Activated CD4-positive, alpha-beta memory T cell treated with anti-CD3 and anti-CD28 coated beads for 36 hours (primary cell): ENCODE results near the gene SLC5A10. TPM values are rescaled to one million over a fixed set of nuclear protein-coding genes. Genes with fewer than 3 reads are reported as not detected.

ENCODE experiments used
- CTCF ChIA-PET: fragments of 350-600 bp; sonication (Branson Sonifier 250); formaldehyde crosslinking; loops from one replicate; lab custom pipeline; 2021; ENCODE audit warnings: antibody characterized with exemption, inconsistent platforms; lab: Charles Lee
- POLR2A ChIA-PET: fragments of 350-600 bp; sonication (Branson Sonifier 250); formaldehyde crosslinking; loops from one replicate; lab custom pipeline; 2021; ENCODE audit warnings: antibody characterized with exemption; lab: Charles Lee
- DNase-seq: peaks from one replicate; pipeline ENCODE4 v3.0.0-alpha.2; 2020
- H3K27ac Mint-ChIP-seq: one replicate; pipeline ENCODE4 v1.8.0; 2021; ENCODE audit warnings: mixed read lengths
- H3K27me3 Mint-ChIP-seq: one replicate; pipeline ENCODE4 v1.8.0; 2021; ENCODE audit warnings: mixed read lengths
- H3K36me3 Mint-ChIP-seq: one replicate; pipeline ENCODE4 v1.8.0; 2021; ENCODE audit warnings: mixed read lengths
- H3K4me1 Mint-ChIP-seq: one replicate; pipeline ENCODE4 v1.8.0; 2021; ENCODE audit warnings: low read depth, mixed read lengths
- H3K4me3 Mint-ChIP-seq: one replicate; pipeline ENCODE4 v1.8.0; 2021; ENCODE audit warnings: mild to moderate bottlenecking, mixed read lengths
- H3K9me3 Mint-ChIP-seq: one replicate; pipeline ENCODE4 v1.8.0; 2021; ENCODE audit warnings: mixed read lengths
- intact Hi-C: fragments of 100-400 bp; cut with micrococcal nuclease; formaldehyde crosslinking; loops from one replicate; pipeline ENCODE4 v1.15.1; 2023
- total RNA-seq, 2 experiments: library from RNA; stranded (reverse); gene quantifications; one replicate each; pipeline ENCODE4 v1.2.3, GENCODE V29; 2021

SLC5A10 gene
- total RNA-seq, 2 experiments from 2014 or later: not detected

DNA sequence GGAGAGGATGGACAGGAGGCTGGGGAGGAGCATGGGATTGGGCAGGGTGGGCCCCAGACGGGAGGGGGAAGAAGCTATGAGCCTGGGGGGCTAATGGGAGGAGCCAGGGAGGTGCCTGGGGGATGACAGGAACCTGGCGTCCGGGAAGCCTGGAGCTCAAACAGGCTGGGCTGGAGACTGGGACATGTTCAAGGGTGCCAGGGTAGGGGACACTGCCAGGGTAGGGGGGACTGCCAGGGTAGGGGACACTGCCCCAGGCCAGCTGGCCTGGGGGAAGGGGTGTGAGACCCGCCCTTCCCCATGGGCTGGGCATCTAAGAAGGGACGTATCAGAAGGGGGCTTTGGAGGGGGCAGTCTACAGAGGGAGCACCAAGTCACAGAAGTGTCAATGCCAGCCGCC is 59.6 kb downstream of the SLC5A10 start:
- H3K9me3 Mint-ChIP-seq: no peaks in the 10 kb centered on the region
- DNase-seq: no peak
- intact Hi-C loops: no loop called here
- ChIA-PET CTCF (no interaction called here), POLR2A (no interaction called here)
- no peak overlapping the region for H3K4me3 Mint-ChIP-seq
- H3K36me3 Mint-ChIP-seq: no peaks in the 10 kb centered on the region
- no peaks in the 10 kb centered on the region for H3K4me1 Mint-ChIP-seq
- no peak overlapping the region for H3K27ac Mint-ChIP-seq
- no peaks in the 10 kb centered on the region for H3K27me3 Mint-ChIP-seq

DNA sequence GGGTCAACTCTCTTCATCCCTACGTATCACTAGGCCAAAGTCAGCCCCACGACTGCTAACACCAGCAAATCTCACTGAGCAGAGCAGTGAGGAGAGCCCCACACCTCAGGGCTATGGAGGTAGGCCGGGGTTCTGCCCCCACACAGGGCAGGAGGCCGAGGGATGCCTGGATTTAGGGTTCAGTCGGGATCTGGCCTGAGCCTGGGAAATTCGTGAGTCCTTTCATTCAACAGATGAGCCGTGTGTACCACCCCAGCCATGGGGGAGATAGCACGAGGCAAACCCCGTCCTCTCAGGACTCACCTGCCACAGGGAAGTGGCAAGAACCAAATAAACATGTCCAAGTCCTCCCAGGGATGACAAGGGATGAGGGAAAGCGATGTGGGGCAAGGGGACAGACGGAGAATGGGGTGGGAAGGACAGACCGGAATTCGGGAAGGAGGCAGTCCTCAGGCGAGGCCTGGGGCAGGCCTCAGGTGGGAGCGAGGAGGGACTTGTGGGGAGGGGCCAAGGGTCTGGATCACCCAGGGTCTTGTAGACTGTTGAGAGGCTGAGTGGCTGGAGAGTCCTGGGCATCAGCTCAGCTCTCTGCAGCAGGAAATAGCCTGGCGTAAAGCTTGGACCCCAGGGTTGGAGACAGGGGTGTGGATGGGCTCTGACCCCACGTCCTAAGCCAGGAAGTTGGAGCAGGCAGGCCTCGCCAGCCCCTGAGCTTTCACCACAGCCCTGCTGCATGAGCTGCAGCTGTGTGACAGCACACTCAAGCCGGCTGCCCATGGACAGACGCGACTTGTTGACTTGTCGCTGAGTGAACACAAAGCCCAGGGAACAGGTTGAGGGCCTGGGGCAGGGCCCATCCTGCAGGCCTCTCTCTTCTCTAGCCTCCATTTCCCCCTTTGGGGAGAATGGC is 60.5 kb downstream of the SLC5A10 start:
- H3K27me3 Mint-ChIP-seq: peaks cover 2% of the 10 kb centered on the region

DNA sequence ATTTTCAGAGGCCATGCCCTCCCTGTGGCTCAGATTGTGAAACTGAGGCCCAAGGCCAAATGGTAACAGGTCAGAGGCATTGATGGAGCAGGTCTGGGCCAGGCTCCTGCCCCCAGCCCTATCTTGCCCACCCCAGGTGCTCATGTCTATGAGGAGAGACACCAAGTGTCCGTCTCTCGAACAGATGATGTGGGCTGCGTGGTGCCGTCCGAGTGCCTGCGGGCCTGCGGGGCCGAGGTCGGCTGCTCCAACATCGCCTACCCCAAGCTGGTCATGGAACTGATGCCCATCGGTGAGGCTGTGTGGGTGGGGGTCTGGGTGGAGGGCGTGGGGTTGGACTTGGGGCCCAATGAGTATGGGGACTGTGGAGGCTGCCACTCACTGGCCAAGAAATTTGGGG is 61.3 kb downstream of the SLC5A10 start:
- H3K4me1 Mint-ChIP-seq: no peaks in the 10 kb centered on the region
- CTCF ChIA-PET: no interaction called here
- H3K27me3 Mint-ChIP-seq: peaks cover 2% of the 10 kb centered on the region
- DNase-seq: no peak
- H3K4me3 Mint-ChIP-seq: no peak overlapping the region
- H3K27ac Mint-ChIP-seq: no peak overlapping the region
- intact Hi-C loops: no loop called here
- POLR2A ChIA-PET: no interaction called here
- H3K9me3 Mint-ChIP-seq: no peaks in the 10 kb centered on the region
- no peaks in the 10 kb centered on the region for H3K36me3 Mint-ChIP-seq

More for the DNA sequence above, 60.5 kb downstream of the SLC5A10 start:
- H3K27ac Mint-ChIP-seq: no peak overlapping the region
- no peak for DNase-seq
- no peaks in the 10 kb centered on the region for H3K9me3 Mint-ChIP-seq
- H3K4me1 Mint-ChIP-seq: no peaks in the 10 kb centered on the region
- intact Hi-C loops: no loop called here
- H3K4me3 Mint-ChIP-seq: no peak overlapping the region
- H3K36me3 Mint-ChIP-seq: no peaks in the 10 kb centered on the region
- ChIA-PET CTCF (no interaction called here), POLR2A (no interaction called here)

DNA sequence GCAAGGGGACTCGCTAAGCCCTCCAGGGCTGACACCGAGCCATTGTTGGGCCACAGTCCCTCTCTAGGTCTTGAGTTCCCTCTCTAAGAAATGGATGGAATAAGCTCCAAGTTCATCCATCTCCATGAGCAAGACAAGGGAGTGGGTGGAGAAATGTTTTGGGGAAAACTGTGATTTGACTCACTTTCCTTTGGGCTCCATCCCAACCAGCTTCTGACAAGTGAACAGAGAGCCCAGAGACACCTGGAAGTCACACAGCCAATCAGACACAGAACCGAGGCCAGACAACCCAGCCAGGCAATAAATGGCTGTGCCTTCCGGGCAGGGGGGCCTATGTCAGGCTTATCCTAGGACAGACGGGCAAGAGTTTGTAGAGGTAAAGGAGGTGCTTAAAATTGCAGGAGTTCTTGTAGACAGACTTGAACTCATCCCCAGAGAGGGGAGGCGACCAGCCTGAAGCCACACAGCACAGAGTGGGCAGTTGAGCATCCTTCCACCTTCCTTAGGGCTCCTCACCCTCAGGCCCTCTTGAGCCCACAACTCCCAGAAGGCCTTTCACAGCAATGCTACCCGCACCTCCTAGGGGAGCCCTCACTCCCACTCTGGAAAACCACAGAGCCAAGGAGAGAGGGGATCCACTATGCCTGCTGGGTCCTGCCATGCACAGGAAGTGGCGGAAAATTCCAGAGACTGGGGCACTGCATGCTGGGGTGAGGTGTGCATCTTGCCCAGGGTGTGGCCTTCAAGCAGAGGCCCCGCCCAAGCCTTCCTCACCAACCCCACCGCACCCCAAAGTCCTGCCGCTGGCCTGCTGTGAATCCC is 62.1 kb downstream of the SLC5A10 start:
- H3K27me3 Mint-ChIP-seq: peaks cover 2% of the 10 kb centered on the region
- DNase-seq: no peak
- POLR2A ChIA-PET: no interaction called here
- no peak overlapping the region for H3K4me3 Mint-ChIP-seq
- CTCF ChIA-PET: no interaction called here
- H3K9me3 Mint-ChIP-seq: no peaks in the 10 kb centered on the region
- H3K4me1 Mint-ChIP-seq: no peaks in the 10 kb centered on the region
- H3K36me3 Mint-ChIP-seq: no peaks in the 10 kb centered on the region
- intact Hi-C loops: no loop called here
- H3K27ac Mint-ChIP-seq: no peak overlapping the region

DNA sequence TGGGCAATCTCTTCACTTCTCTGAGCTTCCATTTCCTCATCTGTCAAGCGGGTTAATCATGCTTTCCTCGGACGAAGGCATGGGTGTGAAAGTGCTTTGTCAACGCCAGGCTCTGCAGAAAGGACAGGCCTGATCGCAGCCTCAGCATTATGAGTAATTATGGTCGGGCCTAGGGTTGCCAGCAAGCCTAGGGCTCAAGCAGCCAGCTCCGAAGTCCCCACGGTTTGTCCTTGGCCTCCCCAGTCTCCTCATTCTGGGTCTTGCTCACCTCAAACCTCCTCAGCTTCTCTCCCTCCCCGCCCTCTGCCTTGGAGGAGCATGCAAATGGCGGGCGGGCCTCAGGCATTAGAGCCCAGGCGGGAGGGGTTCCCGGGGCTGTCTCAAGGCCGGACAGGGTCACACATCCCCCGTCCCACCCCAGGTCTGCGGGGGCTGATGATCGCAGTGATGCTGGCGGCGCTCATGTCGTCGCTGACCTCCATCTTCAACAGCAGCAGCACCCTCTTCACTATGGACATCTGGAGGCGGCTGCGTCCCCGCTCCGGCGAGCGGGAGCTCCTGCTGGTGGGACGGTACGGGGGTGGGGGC is 62.8 kb downstream of the SLC5A10 start:
- H3K27ac Mint-ChIP-seq: no peak overlapping the region
- H3K36me3 Mint-ChIP-seq: no peaks in the 10 kb centered on the region
- H3K9me3 Mint-ChIP-seq: no peaks in the 10 kb centered on the region
- no peaks in the 10 kb centered on the region for H3K4me1 Mint-ChIP-seq
- no peak for DNase-seq
- POLR2A ChIA-PET: interaction anchor here (1.0 kb wide), 1 partner anchor 40 kb away, joined by 3 read pairs; no protein-coding TSS in a partner anchor
- H3K27me3 Mint-ChIP-seq: peaks cover 2% of the 10 kb centered on the region
- intact Hi-C loops: no loop called here
- CTCF ChIA-PET: no interaction called here
- H3K4me3 Mint-ChIP-seq: no peak overlapping the region

DNA sequence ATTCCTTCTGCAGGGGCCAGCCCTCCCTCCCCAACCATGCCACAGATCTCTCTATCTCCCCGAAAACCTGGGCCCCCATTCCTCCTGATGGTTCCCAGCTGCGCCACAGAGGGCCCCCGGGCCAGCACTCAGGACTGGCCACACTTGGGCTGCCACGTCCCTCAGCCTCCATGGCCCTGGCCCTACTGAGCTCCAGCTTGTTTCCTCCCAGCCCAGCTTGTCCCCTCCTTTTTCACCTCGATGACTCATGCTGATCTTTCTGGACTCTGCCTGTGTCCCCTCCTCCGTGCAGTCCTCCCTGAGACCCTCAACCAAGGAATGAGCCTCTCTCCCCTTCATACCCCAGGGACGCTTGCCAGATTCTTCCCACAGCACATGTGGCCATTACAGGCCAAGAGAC is 63.5 kb downstream of the SLC5A10 start:
- no peaks in the 10 kb centered on the region for H3K36me3 Mint-ChIP-seq
- POLR2A ChIA-PET: interaction anchor here (1.0 kb wide), 1 partner anchor 41 kb away, joined by 3 read pairs; no protein-coding TSS in a partner anchor

DNA sequence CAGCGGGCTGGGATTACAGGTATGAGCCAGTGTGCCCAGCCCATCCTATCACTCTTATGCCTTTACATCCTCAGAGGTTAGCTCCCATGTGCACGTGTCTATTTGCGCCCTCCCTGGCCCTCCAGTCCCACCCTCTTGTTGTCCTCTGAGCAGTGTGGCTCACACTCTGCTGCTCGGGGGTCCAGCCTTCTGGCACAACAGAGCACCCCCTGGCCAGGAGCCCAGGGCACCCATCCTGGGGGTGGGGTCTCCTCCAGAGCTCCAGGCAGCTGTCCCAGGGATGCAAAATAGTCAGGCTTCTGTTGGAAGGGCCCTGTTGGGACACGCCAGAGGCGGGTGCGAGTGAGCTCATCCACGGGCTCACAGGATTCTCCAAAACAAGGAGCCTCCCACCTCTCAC is 64.3 kb downstream of the SLC5A10 start:
- POLR2A ChIA-PET: no interaction called here
- Mint-ChIP-seq H3K9me3 (no peaks in the 10 kb centered on the region), H3K4me3 (no peak overlapping the region), H3K27ac (no peak overlapping the region), H3K36me3 (peaks cover 3% of the 10 kb centered on the region), H3K4me1 (no peaks in the 10 kb centered on the region), H3K27me3 (peaks cover 2% of the 10 kb centered on the region)
- intact Hi-C loops: no loop called here
- DNase-seq: no peak
- CTCF ChIA-PET: no interaction called here

More for the DNA sequence above, 63.5 kb downstream of the SLC5A10 start:
- H3K9me3 Mint-ChIP-seq: no peaks in the 10 kb centered on the region
- CTCF ChIA-PET: no interaction called here
- no peak overlapping the region for H3K4me3 Mint-ChIP-seq
- no peak overlapping the region for H3K27ac Mint-ChIP-seq
- no peaks in the 10 kb centered on the region for H3K4me1 Mint-ChIP-seq
- H3K27me3 Mint-ChIP-seq: peaks cover 2% of the 10 kb centered on the region
- DNase-seq: no peak
- intact Hi-C loops: no loop called here

DNA sequence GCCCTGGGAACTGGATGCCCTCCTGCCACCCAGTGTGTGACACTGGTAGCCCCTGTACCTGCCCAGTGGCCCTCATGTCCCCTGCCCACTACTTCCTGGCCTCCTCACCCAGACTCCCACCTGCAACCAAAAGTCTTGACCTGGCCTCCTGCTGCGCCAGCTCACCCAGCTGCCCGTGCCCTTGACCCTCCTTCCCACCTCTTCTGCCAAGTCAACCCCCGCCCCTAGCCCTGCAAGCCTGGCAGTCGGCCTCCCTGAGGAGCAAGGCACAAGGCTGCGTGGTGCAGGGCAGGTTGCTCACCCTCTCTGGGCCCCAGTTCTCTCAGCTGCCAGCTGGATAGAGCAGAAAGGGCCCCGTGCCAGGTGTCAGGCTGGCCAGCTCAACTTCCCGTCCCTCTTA is 64.9 kb downstream of the SLC5A10 start:
- H3K36me3 Mint-ChIP-seq: peaks cover 4% of the 10 kb centered on the region

DNA sequence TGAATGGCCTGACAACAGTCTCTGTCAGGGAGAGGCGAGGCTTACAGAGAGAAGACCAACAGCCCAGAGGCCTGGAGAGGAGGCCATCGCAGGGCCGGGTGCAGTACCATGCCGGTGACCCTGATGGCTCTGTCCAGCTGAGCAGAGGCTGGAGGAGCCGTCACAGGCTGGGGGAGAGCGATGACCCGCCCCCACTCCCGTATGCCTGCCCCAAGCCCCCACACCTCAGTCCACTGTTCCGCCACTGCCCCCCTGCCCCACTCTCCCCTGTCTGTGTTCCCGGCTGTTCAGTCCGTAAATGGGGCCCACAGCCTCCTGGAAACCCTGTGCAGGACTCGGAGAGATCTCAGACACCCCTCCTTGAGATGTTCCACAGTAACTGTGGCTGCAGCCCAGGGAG is 65.4 kb downstream of the SLC5A10 start:
- H3K27ac Mint-ChIP-seq: no peak overlapping the region
- intact Hi-C loops: no loop called here
- ChIA-PET CTCF (no interaction called here), POLR2A (no interaction called here)
- DNase-seq: no peak
- no peaks in the 10 kb centered on the region for H3K4me1 Mint-ChIP-seq
- no peaks in the 10 kb centered on the region for H3K9me3 Mint-ChIP-seq
- no peak overlapping the region for H3K4me3 Mint-ChIP-seq
- peaks cover 2% of the 10 kb centered on the region for H3K27me3 Mint-ChIP-seq
- H3K36me3 Mint-ChIP-seq: peaks cover 4% of the 10 kb centered on the region

More for the DNA sequence above, 64.9 kb downstream of the SLC5A10 start:
- ChIA-PET CTCF (no interaction called here), POLR2A (no interaction called here)
- Mint-ChIP-seq H3K4me3 (no peak overlapping the region), H3K27me3 (peaks cover 2% of the 10 kb centered on the region), H3K4me1 (no peaks in the 10 kb centered on the region), H3K27ac (no peak overlapping the region), H3K9me3 (no peaks in the 10 kb centered on the region)
- intact Hi-C loops: no loop called here
- no peak for DNase-seq

DNA sequence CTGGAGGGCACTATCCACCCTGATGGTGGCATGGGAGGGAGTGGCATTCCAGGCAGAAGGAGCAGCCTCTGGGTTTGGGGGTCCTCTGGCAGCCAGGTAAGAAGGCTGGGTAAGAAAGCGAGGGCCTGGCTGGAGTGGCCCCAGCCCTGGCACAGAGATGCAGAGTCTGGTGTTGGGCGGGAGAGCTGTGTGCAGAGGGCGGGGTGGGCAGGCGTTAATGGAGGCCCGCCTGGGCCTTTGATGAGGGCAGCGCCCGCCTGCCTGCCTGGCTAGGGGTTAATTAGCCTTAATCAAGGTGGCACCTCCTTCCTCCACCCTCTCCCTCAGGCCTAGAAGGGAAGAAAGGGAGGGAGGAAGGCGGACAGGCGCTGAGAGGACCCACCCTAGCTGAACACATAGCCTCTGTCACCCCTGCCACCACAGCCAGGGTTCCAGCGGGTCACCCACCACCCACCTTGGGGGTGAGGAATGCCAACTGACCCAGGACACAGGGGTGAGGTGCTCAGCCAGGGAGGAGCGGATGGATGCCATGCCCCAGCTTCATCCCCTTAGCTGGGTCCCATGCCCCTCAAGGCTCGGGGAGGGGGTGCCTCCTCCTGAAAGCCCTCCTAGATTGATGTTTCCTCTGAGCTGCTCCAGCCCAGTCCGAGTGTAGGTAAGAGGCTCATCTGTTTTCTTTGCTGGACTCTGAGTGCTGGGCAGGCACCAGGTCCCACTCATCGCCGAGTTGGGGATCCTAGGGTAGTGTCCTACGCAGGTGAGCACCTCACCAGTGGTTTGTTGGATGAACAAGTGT is 66.0 kb downstream of the SLC5A10 start:
- Mint-ChIP-seq H3K4me3 (no peak overlapping the region), H3K27ac (no peak overlapping the region), H3K36me3 (peaks cover 6% of the 10 kb centered on the region), H3K4me1 (no peaks in the 10 kb centered on the region), H3K27me3 (peaks cover 2% of the 10 kb centered on the region), H3K9me3 (no peaks in the 10 kb centered on the region)
- DNase-seq: no peak
- ChIA-PET CTCF (interaction anchor here (2.7 kb wide), 1 partner anchor 57 kb away, joined by 9 read pairs; no protein-coding TSS in a partner anchor), POLR2A (no interaction called here)
- intact Hi-C loops: no loop called here

DNA sequence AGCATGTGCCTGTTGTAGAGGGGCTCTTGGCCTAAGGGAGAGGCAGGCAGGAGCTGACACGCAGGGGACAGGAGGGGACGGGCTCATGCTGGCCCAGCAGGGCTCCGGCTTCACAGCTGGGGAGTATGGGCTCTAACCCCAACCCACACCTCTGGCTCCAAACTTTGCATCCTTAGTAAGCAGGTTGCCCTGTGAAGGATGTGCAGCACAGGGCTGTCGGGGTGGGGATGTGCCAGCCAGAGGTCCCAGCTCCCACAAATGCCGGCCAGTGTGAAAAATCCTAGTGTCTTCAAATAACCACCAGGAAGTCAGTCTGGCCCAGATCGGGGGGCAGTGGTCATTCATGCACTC is 66.6 kb downstream of the SLC5A10 start:
- DNase-seq: no peak
- CTCF ChIA-PET: interaction anchor here (0.6 to 2.7 kb wide), 2 partner anchors 58 to 276 kb away, joined by 3 to 9 read pairs; no protein-coding TSS in a partner anchor
- POLR2A ChIA-PET: no interaction called here
- Mint-ChIP-seq H3K27ac (no peak overlapping the region), H3K4me3 (no peak overlapping the region), H3K27me3 (peaks cover 2% of the 10 kb centered on the region), H3K36me3 (peaks cover 6% of the 10 kb centered on the region), H3K9me3 (no peaks in the 10 kb centered on the region), H3K4me1 (no peaks in the 10 kb centered on the region)
- intact Hi-C loops: no loop called here
